ENCODE measurements around the gene FXR2. TPM values are rescaled to one million over a fixed set of nuclear protein-coding genes. Genes with fewer than 3 reads are reported as not detected.
A peak's percentile ranks its signal among the peaks of the same experiment; 100 is the strongest.

Gene FXR2
- total RNA-seq, 4 donors from 2014 or later, result 17.2 to 24.0 (median 20.6) TPM

DNA sequence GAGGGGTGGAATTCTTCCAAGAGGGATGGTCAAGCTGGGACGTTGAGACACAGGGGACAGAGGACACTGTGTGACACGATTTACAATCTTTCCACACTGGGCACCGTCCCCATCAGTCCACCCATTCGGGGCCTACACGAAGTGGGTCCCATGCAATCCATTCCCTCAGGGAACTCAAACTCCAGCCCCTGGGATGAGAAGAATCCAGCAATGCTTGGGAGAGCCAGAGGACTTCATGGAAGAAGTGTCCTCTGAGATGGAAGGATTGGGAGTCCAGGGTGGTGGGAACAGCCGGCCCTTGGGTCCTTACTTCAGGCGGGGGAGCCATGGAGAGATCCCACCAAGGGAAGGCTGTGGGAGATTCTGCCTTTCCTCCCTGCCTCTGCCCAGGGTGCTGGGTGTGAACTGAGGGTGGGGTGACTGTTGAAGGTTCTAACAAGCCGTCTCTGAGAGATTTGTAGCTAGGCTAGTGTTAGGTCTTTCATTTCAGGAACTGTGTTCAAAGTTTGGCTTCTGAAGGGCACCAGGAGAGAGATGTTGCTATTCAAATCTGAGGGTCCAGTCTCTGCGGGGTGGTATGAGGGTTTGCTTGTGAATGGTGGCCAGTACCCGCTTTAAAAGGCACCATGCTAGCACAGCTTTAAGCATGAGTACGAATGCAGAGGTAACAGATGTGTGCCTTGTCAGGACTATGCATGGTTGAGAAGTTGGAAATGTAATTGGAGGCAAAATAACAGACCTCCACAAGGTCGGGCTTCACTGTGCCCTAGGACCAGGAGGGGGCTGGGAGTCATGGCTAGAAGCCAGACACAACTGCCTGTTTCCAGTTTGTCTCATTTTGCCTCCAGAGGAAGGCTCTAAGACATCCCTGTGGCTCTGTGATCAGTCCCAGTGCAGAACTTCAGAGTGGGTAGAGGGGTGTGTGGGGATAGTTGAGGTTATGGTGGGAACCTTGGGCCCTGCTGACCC, 38.0 kb upstream of the FXR2 start:
- Histone ChIP-seq H3K9me3 (no peaks in the 10 kb centered on the region), H3K27me3 (peaks cover 3 to 54% (median 10%) of the 10 kb centered on the region in 4 donors), H3K27ac (peak overlapping the region in 2 of 4 donors; percentile 5 to 73), H3K4me3 (peak overlapping the region in 1 of 4 donors; percentile 73), H3K36me3 (no peaks in the 10 kb centered on the region), H3K4me1 (peaks cover 12 to 28% (median 17%) of the 10 kb centered on the region in 3 donors)
- intact Hi-C loops (cut with DNase I), result no loop called here
- no peak for DNase-seq
- 67 to 86% methylated on average over 6 to 10 of the region's 12 CpGs for whole genome bisulfite sequencing, 2 donors
- TF ChIP-seq, protein P1, sequence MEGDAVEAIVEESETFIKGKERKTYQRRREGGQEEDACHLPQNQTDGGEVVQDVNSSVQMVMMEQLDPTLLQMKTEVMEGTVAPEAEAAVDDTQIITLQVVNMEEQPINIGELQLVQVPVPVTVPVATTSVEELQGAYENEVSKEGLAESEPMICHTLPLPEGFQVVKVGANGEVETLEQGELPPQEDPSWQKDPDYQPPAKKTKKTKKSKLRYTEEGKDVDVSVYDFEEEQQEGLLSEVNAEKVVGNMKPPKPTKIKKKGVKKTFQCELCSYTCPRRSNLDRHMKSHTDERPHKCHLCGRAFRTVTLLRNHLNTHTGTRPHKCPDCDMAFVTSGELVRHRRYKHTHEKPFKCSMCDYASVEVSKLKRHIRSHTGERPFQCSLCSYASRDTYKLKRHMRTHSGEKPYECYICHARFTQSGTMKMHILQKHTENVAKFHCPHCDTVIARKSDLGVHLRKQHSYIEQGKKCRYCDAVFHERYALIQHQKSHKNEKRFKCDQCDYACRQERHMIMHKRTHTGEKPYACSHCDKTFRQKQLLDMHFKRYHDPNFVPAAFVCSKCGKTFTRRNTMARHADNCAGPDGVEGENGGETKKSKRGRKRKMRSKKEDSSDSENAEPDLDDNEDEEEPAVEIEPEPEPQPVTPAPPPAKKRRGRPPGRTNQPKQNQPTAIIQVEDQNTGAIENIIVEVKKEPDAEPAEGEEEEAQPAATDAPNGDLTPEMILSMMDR (IDR thresholded peaks at IDR 0.05), result no peak
- TF ChIP-seq POLR2A (IDR thresholded peaks at IDR 0.05), result no peak

DNA sequence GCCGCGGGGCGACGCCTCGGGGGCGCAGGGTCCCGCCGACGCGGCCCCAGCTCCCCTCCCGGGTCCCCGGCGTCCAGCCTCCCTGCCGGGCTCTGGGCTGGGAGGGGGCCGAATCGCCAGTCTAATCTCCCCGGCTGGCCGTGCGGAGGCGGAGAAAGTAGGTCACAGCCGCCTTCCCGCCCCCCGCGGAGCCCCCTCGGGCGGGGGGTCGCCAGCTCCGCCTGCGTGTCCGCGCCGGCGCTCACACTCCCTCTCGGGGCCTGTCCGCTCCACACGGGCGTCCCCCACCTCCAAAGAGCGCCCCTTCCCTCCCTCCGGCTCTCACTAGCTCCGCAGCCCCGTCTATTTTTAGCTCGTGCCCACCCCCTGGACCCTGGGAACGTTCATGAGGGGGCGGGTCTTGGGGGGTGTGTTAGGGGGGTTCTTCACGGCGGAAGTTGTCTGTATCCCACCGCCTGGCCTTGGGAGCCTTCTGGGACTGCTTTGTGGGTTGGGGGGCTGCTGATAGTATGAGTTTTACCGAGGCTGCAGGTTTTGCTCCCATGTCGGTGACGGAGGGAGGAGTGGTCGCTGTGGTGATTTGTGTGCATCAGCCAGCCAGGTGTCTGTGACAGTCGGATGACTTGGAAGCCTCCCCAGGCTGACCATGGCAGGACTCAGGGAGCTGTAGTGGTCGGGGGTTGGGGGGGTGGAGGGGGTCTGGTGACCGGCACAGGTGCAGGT, 37.1 kb upstream of the FXR2 start:
- Histone ChIP-seq H3K27ac (peak overlapping the region in 2 of 4 donors; percentile 73 to 79), H3K4me1 (peaks cover 12 to 23% (median 17%) of the 10 kb centered on the region in 3 donors), H3K36me3 (no peaks in the 10 kb centered on the region), H3K9me3 (no peaks in the 10 kb centered on the region), H3K27me3 (peaks cover 3 to 54% (median 10%) of the 10 kb centered on the region in 4 donors), H3K4me3 (peak overlapping the region; percentile 33 to 73 (median 56))
- TF ChIP-seq, protein P1 (IDR thresholded peaks at IDR 0.05), result no peak
- no peak for TF ChIP-seq POLR2A (IDR thresholded peaks at IDR 0.05)
- intact Hi-C loops (cut with DNase I), result no loop called here
- DNase-seq, result no peak
- WGBS, 2 donors, result 0 to 8% methylated on average over 4 to 20 of the region's 54 CpGs

DNA sequence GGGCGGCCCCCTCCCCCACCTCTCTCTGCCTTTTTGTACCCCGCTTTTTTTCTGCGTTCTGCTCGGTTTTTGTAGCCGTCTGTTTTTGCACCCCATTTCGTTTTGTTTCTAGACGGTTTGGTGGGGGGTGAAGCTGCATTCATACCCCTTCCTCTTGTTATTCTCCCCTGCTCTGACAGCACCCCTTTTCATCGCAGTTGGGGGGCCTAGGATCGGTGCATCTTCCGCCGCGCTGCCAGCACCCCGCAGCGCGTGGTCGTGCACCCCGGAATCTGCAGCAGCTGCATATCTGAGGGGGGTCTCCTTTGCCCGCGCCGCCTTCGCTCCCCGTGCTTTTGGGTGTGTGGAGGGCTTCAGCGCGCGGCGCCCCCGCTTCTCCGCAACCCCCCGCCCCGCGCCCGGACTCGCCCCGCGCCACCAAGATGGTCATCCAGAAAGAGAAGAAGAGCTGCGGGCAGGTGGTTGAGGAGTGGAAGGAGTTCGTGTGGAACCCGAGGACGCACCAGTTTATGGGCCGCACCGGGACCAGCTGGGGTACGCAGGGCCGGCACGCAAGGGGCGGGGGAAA, 36.5 kb upstream of the FXR2 start:
- H3K27ac ChIP-seq, result peak overlapping the region in 3 of 4 donors; percentile 4 to 79 (median 73)
- no peak for TF ChIP-seq POLR2A (IDR thresholded peaks at IDR 0.05)
- TF ChIP-seq, protein P1 (IDR thresholded peaks at IDR 0.05), result no peak
- peak overlapping the region; percentile 33 to 73 (median 56) for H3K4me3 ChIP-seq
- DNase-seq, result no peak
- H3K4me1 ChIP-seq, result peaks cover 12 to 23% (median 17%) of the 10 kb centered on the region in 3 donors
- H3K9me3 ChIP-seq, result no peaks in the 10 kb centered on the region
- 1 to 3% methylated on average over 13 to 27 of the region's 45 CpGs for WGBS, 2 donors
- intact Hi-C loops (cut with DNase I), result no loop called here
- peaks cover 3 to 54% (median 10%) of the 10 kb centered on the region in 4 donors for H3K27me3 ChIP-seq
- H3K36me3 ChIP-seq, result no peaks in the 10 kb centered on the region

DNA sequence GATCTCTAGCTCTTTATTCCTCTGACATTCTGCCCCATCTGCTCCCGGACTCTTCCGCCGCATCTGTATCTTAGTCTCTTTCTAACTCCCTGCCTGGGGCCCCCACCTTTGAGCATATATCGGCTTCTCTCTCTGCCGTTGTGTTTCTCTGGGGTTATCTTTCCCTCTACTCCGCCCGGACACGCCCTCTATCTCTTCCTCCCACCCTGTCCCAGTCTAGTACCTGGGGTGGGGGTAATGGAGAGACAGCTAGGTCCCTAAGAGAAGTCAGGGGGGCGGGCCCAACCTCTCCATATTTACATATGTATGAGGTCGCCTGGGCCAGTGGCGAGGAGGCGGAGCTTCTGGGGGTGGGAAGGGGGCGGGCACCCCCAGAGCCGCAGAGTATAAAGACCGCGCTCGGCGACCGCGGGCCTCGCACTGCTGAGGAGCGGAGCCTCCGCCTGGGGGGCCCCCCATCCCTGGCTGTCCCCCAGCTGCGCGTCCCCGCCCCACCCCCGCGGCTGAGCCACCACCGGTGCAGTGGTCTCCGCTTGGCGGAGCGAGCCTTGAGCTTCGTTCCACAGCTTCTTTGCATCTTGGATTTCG, 35.9 kb upstream of the FXR2 start, which contains the start of gene ATP1B2:
ATP1B2 (plus strand) TSS at position 418 of the 588 bp plus-strand sequence. CDS start 593 bp downstream, outside the sequence.
- DNase-seq, result no peak

More for the DNA sequence above, 35.9 kb upstream of the FXR2 start, which contains the start of gene ATP1B2:
- Histone ChIP-seq H3K27me3 (peaks cover 3 to 54% (median 10%) of the 10 kb centered on the region in 4 donors), H3K4me1 (peaks cover 12 to 23% (median 17%) of the 10 kb centered on the region in 3 donors), H3K9me3 (no peaks in the 10 kb centered on the region), H3K4me3 (peak within 1 kb of the TSS; percentile 33 to 73 (median 56)), H3K36me3 (no peaks in the 10 kb centered on the region), H3K27ac (peak within 1 kb of the TSS in 3 of 4 donors; percentile 4 to 79 (median 73))
- intact Hi-C loops (cut with DNase I), result no loop called here
- no peak for TF ChIP-seq POLR2A (IDR thresholded peaks at IDR 0.05)
- TF ChIP-seq, protein P1 (IDR thresholded peaks at IDR 0.05), result no peak
- 1 to 3% methylated on average over 9 to 14 of the region's 34 CpGs for WGBS, 2 donors

All from esophagus squamous epithelium (tissue), 5 donors.